ACC112 (cell line): Measurements from ENCODE around the gene SLC34A2.

Experiments used
- H2AFZ ChIP-seq: fragments of 200-600 bp; sonication (generic); one replicate; pipeline ENCODE4 v1.6.0; 2017; ENCODE audit warnings: antibody characterized with exemption, low read length; ENCODE audit not compliant: unreplicated experiment
- H3K27ac ChIP-seq: fragments of 200-600 bp; sonication (generic); 2 replicates; pipeline ENCODE4 v1.5.1; 2014; ENCODE audit warnings: low read depth, mild to moderate bottlenecking, antibody characterized with exemption, low read length, moderate library complexity
- H3K27me3 ChIP-seq: fragments of 200-600 bp; sonication (generic); 2 replicates; pipeline ENCODE4 v1.6.1; 2014; ENCODE audit warnings: mild to moderate bottlenecking, antibody characterized with exemption, low read length, moderate library complexity, mixed read lengths; ENCODE audit not compliant: insufficient read depth
- H3K36me3 ChIP-seq: fragments of 200-600 bp; sonication (generic); 2 replicates; pipeline ENCODE4 v1.6.1; 2016; ENCODE audit warnings: mild to moderate bottlenecking, antibody characterized with exemption, low read length, moderate library complexity, mixed read lengths; ENCODE audit not compliant: insufficient read depth
- H3K4me1 ChIP-seq: fragments of 200-600 bp; sonication (generic); one replicate; pipeline ENCODE4 v1.6.1; 2016; ENCODE audit warnings: low read length, mixed read lengths; ENCODE audit not compliant: insufficient read depth, unreplicated experiment, control insufficient read depth
- H3K4me3 ChIP-seq: fragments of 200-600 bp; sonication (generic); 2 replicates; pipeline ENCODE4 v1.5.1; 2014; ENCODE audit warnings: mild to moderate bottlenecking, low read depth, low read length
- H3K79me2 ChIP-seq: fragments of 200-600 bp; sonication (generic); one replicate; pipeline ENCODE4 v1.6.0; 2016; ENCODE audit warnings: low read length; ENCODE audit not compliant: control insufficient read depth, unreplicated experiment, insufficient read depth

Gene SLC34A2

GRCh38 chr4:25662306-25662705, 6.7 kb downstream of the SLC34A2 start:
- Histone ChIP-seq H3K4me3 (no peak overlapping the region), H3K79me2 (no peaks in the 10 kb centered on the region), H3K4me1 (no peaks in the 10 kb centered on the region), H3K27me3 (peaks cover 62% of the 10 kb centered on the region), H2AFZ (no peak overlapping the region), H3K27ac (no peak overlapping the region), H3K36me3 (no peaks in the 10 kb centered on the region)

DNA sequence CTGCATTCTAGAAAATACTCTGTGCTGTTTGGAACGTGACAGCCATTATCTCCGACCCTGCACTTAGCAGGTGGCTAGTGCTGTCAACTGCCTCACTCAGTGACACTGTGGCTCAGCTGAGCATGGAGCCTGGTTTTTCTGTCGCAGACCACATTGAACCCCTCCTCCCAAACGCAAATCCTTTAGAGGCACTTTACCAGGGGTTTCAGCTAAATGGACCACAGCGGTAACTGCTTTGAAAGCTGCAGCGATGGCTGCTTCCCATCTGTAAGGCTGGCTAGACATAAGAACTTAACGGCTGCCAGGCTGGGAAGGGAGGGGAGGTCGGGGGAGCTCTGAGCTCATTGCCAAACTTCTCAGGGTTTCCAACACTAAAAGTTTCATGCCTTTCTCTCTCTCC, 8.1 kb downstream of the SLC34A2 start:
- H3K36me3 ChIP-seq: no peaks in the 10 kb centered on the region
- no peak overlapping the region for H2AFZ ChIP-seq
- H3K27me3 ChIP-seq: peaks cover 53% of the 10 kb centered on the region
- no peak overlapping the region for H3K4me3 ChIP-seq
- no peak overlapping the region for H3K27ac ChIP-seq
- H3K79me2 ChIP-seq: no peaks in the 10 kb centered on the region
- no peaks in the 10 kb centered on the region for H3K4me1 ChIP-seq

- no peak overlapping the region for H2AFZ ChIP-seq
- H3K36me3 ChIP-seq: no peaks in the 10 kb centered on the region
- no peak overlapping the region for H3K4me3 ChIP-seq
- no peaks in the 10 kb centered on the region for H3K79me2 ChIP-seq
- H3K4me1 ChIP-seq: no peaks in the 10 kb centered on the region
- peaks cover 60% of the 10 kb centered on the region for H3K27me3 ChIP-seq
- H3K27ac ChIP-seq: no peak overlapping the region
Observed at GRCh38 chr4:25666031-25666630, 10.5 kb downstream of the SLC34A2 start.

DNA sequence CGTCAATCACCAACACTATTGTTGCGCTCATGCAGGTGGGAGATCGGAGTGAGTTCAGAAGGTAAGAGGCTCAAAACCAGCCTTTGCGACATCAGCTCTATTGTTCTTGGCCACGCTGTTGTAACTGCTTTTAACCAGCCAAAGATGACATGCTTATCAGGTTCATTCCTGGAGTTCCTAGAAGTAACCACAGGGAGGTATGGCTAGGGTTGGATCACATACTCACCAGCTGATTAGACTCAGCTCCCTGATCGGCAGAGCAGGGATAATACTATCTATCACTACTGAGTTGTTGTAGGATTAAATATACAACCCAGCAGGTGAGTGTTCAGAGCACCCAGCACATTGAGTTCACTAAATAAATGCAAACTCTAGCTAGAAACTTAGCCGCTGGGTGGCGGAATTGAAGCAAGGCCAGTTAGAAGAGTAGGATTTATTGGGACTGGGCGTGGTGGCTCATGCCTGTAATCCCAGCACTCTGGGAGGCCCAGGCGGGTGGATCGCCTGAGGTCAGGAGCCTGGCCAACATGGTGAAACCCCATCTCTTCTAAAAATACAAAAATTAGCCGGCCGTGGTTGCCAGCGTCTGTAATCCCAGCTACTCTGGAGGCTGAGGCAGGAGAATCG, 12.4 kb downstream of the SLC34A2 start:
- Histone ChIP-seq H3K4me1 (no peaks in the 10 kb centered on the region), H3K27me3 (peaks cover 67% of the 10 kb centered on the region), H3K36me3 (no peaks in the 10 kb centered on the region), H3K4me3 (no peak overlapping the region), H2AFZ (no peak overlapping the region), H3K27ac (no peak overlapping the region), H3K79me2 (no peaks in the 10 kb centered on the region)

GRCh38 chr4:25670991-25671390, 15.3 kb downstream of the SLC34A2 start:
- peaks cover 38% of the 10 kb centered on the region for H3K27me3 ChIP-seq
- no peaks in the 10 kb centered on the region for H3K4me1 ChIP-seq
- no peak overlapping the region for H3K27ac ChIP-seq
- no peaks in the 10 kb centered on the region for H3K79me2 ChIP-seq
- H3K36me3 ChIP-seq: no peaks in the 10 kb centered on the region
- no peak overlapping the region for H3K4me3 ChIP-seq
- no peak overlapping the region for H2AFZ ChIP-seq

DNA sequence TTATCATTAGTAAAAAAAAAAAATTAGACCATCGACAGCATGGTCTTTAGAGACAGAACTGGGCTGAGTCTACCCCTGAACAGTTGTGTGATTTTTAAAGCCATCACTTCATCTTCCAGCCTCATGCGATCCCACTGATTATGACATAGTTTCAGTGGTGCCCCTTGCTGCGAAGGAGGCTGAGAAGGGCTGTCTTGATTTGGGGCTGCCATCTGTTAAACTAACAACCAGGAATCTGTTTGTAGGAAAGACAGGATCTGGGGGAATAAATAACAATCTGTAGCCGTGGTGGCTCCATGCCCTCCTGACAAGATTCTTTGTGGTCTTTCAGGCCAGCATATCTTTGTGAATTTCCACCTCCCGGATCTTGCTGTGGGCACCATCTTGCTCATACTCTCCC, 17.1 kb downstream of the SLC34A2 start:
- Histone ChIP-seq H2AFZ (no peak overlapping the region), H3K79me2 (no peaks in the 10 kb centered on the region), H3K36me3 (no peaks in the 10 kb centered on the region), H3K4me3 (no peak overlapping the region), H3K27me3 (peaks cover 40% of the 10 kb centered on the region), H3K27ac (no peak overlapping the region), H3K4me1 (no peaks in the 10 kb centered on the region)

- H2AFZ ChIP-seq: no peak overlapping the region
- no peaks in the 10 kb centered on the region for H3K79me2 ChIP-seq
- no peak overlapping the region for H3K27ac ChIP-seq
- H3K36me3 ChIP-seq: no peaks in the 10 kb centered on the region
- no peaks in the 10 kb centered on the region for H3K4me1 ChIP-seq
- no peak overlapping the region for H3K4me3 ChIP-seq
- H3K27me3 ChIP-seq: peaks cover 36% of the 10 kb centered on the region
Observed at GRCh38 chr4:25674386-25674785, 18.7 kb downstream of the SLC34A2 start.

GRCh38 chr4:25676221-25676620, 20.6 kb downstream of the SLC34A2 start:
- no peak overlapping the region for H3K27ac ChIP-seq
- H3K79me2 ChIP-seq: no peaks in the 10 kb centered on the region
- peaks cover 18% of the 10 kb centered on the region for H3K27me3 ChIP-seq
- no peak overlapping the region for H2AFZ ChIP-seq
- H3K4me3 ChIP-seq: no peak overlapping the region
- H3K36me3 ChIP-seq: no peaks in the 10 kb centered on the region
- no peaks in the 10 kb centered on the region for H3K4me1 ChIP-seq

DNA sequence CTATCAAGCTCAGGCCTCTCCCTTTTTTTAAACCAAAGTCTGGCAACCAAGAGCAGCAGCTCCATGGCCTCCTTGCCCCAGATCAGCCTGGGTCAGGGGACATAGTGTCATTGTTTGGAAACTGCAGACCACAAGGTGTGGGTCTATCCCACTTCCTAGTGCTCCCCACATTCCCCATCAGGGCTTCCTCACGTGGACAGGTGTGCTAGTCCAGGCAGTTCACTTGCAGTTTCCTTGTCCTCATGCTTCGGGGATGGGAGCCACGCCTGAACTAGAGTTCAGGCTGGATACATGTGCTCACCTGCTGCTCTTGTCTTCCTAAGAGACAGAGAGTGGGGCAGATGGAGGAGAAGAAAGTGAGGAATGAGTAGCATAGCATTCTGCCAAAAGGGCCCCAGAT, 21.5 kb downstream of the SLC34A2 start:
- Histone ChIP-seq H3K27me3 (peaks cover 11% of the 10 kb centered on the region; the same call in 1 of the 2 replicates), H3K36me3 (no peaks in the 10 kb centered on the region), H3K4me1 (no peaks in the 10 kb centered on the region), H3K27ac (no peak overlapping the region), H3K4me3 (no peak overlapping the region), H2AFZ (no peak overlapping the region), H3K79me2 (no peaks in the 10 kb centered on the region)

DNA sequence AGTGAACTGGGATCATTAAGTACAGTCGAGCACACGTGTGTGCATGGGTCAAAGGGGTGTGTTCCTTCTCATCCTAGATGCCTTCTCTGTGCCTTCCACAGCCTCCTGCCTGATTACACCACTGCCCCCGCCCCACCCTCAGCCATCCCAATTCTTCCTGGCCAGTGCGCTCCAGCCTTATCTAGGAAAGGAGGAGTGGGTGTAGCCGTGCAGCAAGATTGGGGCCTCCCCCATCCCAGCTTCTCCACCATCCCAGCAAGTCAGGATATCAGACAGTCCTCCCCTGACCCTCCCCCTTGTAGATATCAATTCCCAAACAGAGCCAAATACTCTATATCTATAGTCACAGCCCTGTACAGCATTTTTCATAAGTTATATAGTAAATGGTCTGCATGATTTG, 22.3 kb downstream of the SLC34A2 start:
- H3K36me3 ChIP-seq: no peaks in the 10 kb centered on the region
- no peaks in the 10 kb centered on the region for H3K79me2 ChIP-seq
- H3K4me1 ChIP-seq: no peaks in the 10 kb centered on the region
- H2AFZ ChIP-seq: no peak overlapping the region
- H3K27me3 ChIP-seq: peaks cover 8% of the 10 kb centered on the region; the same call in 1 of the 2 replicates
- no peak overlapping the region for H3K27ac ChIP-seq
- H3K4me3 ChIP-seq: no peak overlapping the region

GRCh38 chr4:25687773-25688172, 32.1 kb downstream of the SLC34A2 start:
- H3K4me1 ChIP-seq: no peaks in the 10 kb centered on the region
- no peak overlapping the region for H2AFZ ChIP-seq
- H3K27ac ChIP-seq: no peak overlapping the region
- H3K4me3 ChIP-seq: no peak overlapping the region
- H3K27me3 ChIP-seq: no peaks in the 10 kb centered on the region
- H3K79me2 ChIP-seq: no peaks in the 10 kb centered on the region
- H3K36me3 ChIP-seq: no peaks in the 10 kb centered on the region
